Spleen (tissue), 11 donors: ENCODE data around the gene ABCA3. TPM values are rescaled to one million over a fixed set of nuclear protein-coding genes. Genes with fewer than 3 reads are reported as not detected.

Source experiments
- DNase-seq: peaks from one replicate; pipeline ENCODE4 v3.0.0-alpha.2; 2020
- H3K27ac ChIP-seq, 8 donors: fragments of 200-600 bp; sonication (generic) in 7 of 8; 1 replicate in 4 of 8; 2 replicates in 4 of 8; pipeline versions ENCODE4 v1.5.0 to v1.8.0; 2016 to 2021; ENCODE audit warnings: inconsistent platforms in 4 of 8, mild to moderate bottlenecking in 4 of 8, moderate library complexity in 1 of 8
- H3K27me3 ChIP-seq, 7 donors: fragments of 200-600 bp; sonication (generic) in 6 of 7; replicated peaks in 1 of 7; 1 replicate in 4 of 7; 2 replicates in 3 of 7; pipeline versions ENCODE4 v1.5.0 to v1.8.0; 2016 to 2021; ENCODE audit warnings: inconsistent platforms in 3 of 7, mild to moderate bottlenecking in 1 of 7
- H3K36me3 ChIP-seq, 6 donors: fragments of 200-600 bp; sonication (generic) in 5 of 6; 1 replicate in 4 of 6; 2 replicates in 2 of 6; pipeline versions ENCODE4 v1.5.0 to v1.8.0; 2016 to 2021; ENCODE audit warnings: inconsistent platforms in 2 of 6
- H3K4me1 ChIP-seq, 6 donors: fragments of 200-600 bp; sonication (generic) in 5 of 6; 1 replicate in 3 of 6; 2 replicates in 3 of 6; pipeline versions ENCODE4 v1.5.0 to v1.8.0; 2016 to 2021; ENCODE audit warnings: inconsistent platforms in 3 of 6
- H3K4me3 ChIP-seq, 8 donors: fragments of 200-600 bp; sonication (generic) in 7 of 8; 1 replicate in 4 of 8; 2 replicates in 4 of 8; pipeline versions ENCODE4 v1.5.0 to v1.8.0; 2016 to 2021; ENCODE audit warnings: inconsistent platforms in 4 of 8, mild to moderate bottlenecking in 4 of 8, moderate library complexity in 2 of 8
- H3K9me3 ChIP-seq, 8 donors: fragments of 200-600 bp; sonication (generic) in 7 of 8; 1 replicate in 4 of 8; 2 replicates in 4 of 8; pipeline versions ENCODE4 v1.5.0 to v1.8.0; 2016 to 2021; ENCODE audit warnings: inconsistent platforms in 4 of 8
- CTCF ChIP-seq, 11 experiments: fragments of 200-600 bp in 7 of 11; fragments of 450-650 bp in 4 of 11; sonication (generic) in 4 of 11; IDR thresholded peaks in 8 of 11; conservative IDR thresholded peaks in 3 of 11; 1 replicate in 7 of 11; 2 replicates in 4 of 11; pipeline versions ENCODE4 v1.4.0 to v1.8.0; 2016 to 2021; ENCODE audit warnings: antibody characterized with exemption in 11 of 11, inconsistent platforms in 4 of 11, mild to moderate bottlenecking in 1 of 11
- POLR2A ChIP-seq, 3 donors: fragments of 450-650 bp; IDR thresholded peaks; one replicate each; pipeline ENCODE4 v1.5.1; 2017; ENCODE audit warnings: antibody characterized with exemption in 3 of 3, mild to moderate bottlenecking in 1 of 3
- POLR2AphosphoS5 ChIP-seq, 3 donors: sonication (generic); formaldehyde crosslinking; IDR thresholded peaks; one replicate each; pipeline ENCODE4 v1.5.1; 2017; ENCODE audit warnings: antibody characterized with exemption in 3 of 3
- WGBS, 5 donors: extraction: QIAGEN DNeasy Blood & Tissue Kit in 3 of 5; methylation state at CpG; one replicate each; pipeline versions ENCODE4 v1.1.5 to v1.1.7; 2013 to 2018; 5-methylcytosine and 5-hydroxymethylcytosine counted together
- intact Hi-C: fragments of 100-400 bp; cut with DNase I; formaldehyde crosslinking; loops from one replicate; pipeline ENCODE4 v1.15.0; 2023; ENCODE audit warnings: low total_unique reads
- polyA plus RNA-seq, 3 donors: library from polyadenylated mRNA; stranded (reverse); fragments of 200-250 nt; gene quantifications; one replicate each; pipeline ENCODE4 v1.2.1, GENCODE V29; 2013
- total RNA-seq, 7 donors: library from RNA; depleted of rRNA in 3 of 7; stranded (reverse); fragments of >200 nt in 3 of 7; fragmentation: NEBNext Ultra II Directional in 4 of 7; extraction: Animal tissue kit (Norgen Biotek cat#: 25700) in 4 of 7; gene quantifications; one replicate each; pipeline versions ENCODE4 v1.1.0 to v1.2.1, GENCODE V29; 2016 to 2021
- donor health status: healthy with polysubstance abuse.
- donor health status: DM: no; HTN: no; CAD: no; lungs with moderate emphysema.
- donor health status: DM: no; HTN: no; CAD: no.
- donor health status: Bipolar disorder and iron deficiency.
- donor health status: healthy.
- donor health status: DM: no; HTN: no; CAD: no.
- donor health status: DM: yes; HTN: yes; CAD: no.

Gene ABCA3
- total and polyA plus RNA-seq, 10 donors, result 2.5 to 12.6 (median 6.8) TPM

- 85 to 92% (median 89%) methylated on average over 5 to 10 of the region's 10 CpGs for WGBS, 5 donors
- H3K36me3 ChIP-seq, result peaks cover 0 to 22% (median 0%) of the 10 kb centered on the region in 6 donors
- intact Hi-C loops, result no loop called here
- peaks cover 13 to 37% (median 13%) of the 10 kb centered on the region in 6 donors for H3K4me1 ChIP-seq
- no peak overlapping the region for H3K27ac ChIP-seq
- TF ChIP-seq CTCF (IDR thresholded peaks at IDR 0.05 in 8 of 11, conservative IDR thresholded peaks at IDR 0.05 in 3 of 11) (no peak), POLR2A (IDR thresholded peaks at IDR 0.05) (no peak), POLR2AphosphoS5 (IDR thresholded peaks at IDR 0.05) (peak in 1 of 3 donors; percentile 18)
- no peak overlapping the region for H3K4me3 ChIP-seq
- no peaks in the 10 kb centered on the region for H3K27me3 ChIP-seq
- DNase-seq, result no peak
- no peaks in the 10 kb centered on the region for H3K9me3 ChIP-seq
Measured at GRCh38 chr16:2273931-2274330, 66.6 kb downstream of the ABCA3 start.

- no peaks in the 10 kb centered on the region for H3K27me3 ChIP-seq
- no peaks in the 10 kb centered on the region for H3K9me3 ChIP-seq
- no peak overlapping the region for H3K27ac ChIP-seq
- DNase-seq, result no peak
- H3K36me3 ChIP-seq, result peaks cover 0 to 22% (median 0%) of the 10 kb centered on the region in 6 donors
- peaks cover 13 to 41% (median 17%) of the 10 kb centered on the region in 6 donors for H3K4me1 ChIP-seq
- no peak for TF ChIP-seq CTCF (IDR thresholded peaks at IDR 0.05 in 8 of 11, conservative IDR thresholded peaks at IDR 0.05 in 3 of 11)
- no peak for TF ChIP-seq POLR2A (IDR thresholded peaks at IDR 0.05)
- TF ChIP-seq POLR2AphosphoS5 (IDR thresholded peaks at IDR 0.05), result no peak
- no peak overlapping the region for H3K4me3 ChIP-seq
- intact Hi-C loops, result no loop called here
- 73 to 93% (median 89%) methylated on average over 8 to 16 of the region's 16 CpGs for WGBS, 5 donors
Measured at GRCh38 chr16:2273484-2273883, 67.0 kb downstream of the ABCA3 start.

GRCh38 chr16:2271848-2272461 lies 68.6 kb downstream of the ABCA3 start:
- intact Hi-C loops, result no loop called here
- no peak for DNase-seq
- WGBS, 5 donors, result 77 to 96% (median 95%) methylated on average over 6 to 14 of the region's 14 CpGs

More at GRCh38 chr16:2271848-2272461, 68.6 kb downstream of the ABCA3 start:
- TF ChIP-seq POLR2AphosphoS5 (IDR thresholded peaks at IDR 0.05) (peak in 1 of 3 donors; percentile 16), CTCF (IDR thresholded peaks at IDR 0.05 in 8 of 11, conservative IDR thresholded peaks at IDR 0.05 in 3 of 11) (no peak)
- H3K9me3 ChIP-seq, result no peaks in the 10 kb centered on the region
- peaks cover 0 to 10% (median 0%) of the 10 kb centered on the region in 6 donors for H3K36me3 ChIP-seq
- H3K27me3 ChIP-seq, result no peaks in the 10 kb centered on the region
- H3K4me1 ChIP-seq, result peaks cover 13 to 46% (median 20%) of the 10 kb centered on the region in 6 donors
- H3K27ac ChIP-seq, result no peak overlapping the region
- H3K4me3 ChIP-seq, result no peak overlapping the region
